GM23248 (cell line): ENCODE results near the gene RIBC2. TPM values are rescaled to one million over a fixed set of nuclear protein-coding genes. Genes with fewer than 3 reads are reported as not detected.

Experiments
- DNase-seq: peaks from one replicate; pipeline ENCODE4 v3.0.0-alpha.2; 2015
- H2AFZ ChIP-seq: fragments of 200-600 bp; sonication (generic); 2 replicates; pipeline ENCODE4 v1.6.1; 2016; ENCODE audit warnings: antibody characterized with exemption
- H3F3A ChIP-seq: fragments of 200-600 bp; sonication (generic); 2 replicates; pipeline ENCODE4 v1.6.1; 2016; ENCODE audit warnings: mild to moderate bottlenecking, antibody characterized with exemption, mixed run types; ENCODE audit not compliant: insufficient read depth
- H3K27ac ChIP-seq: fragments of 200-600 bp; sonication (generic); 2 replicates; pipeline ENCODE4 v1.5.1; 2016; ENCODE audit warnings: mild to moderate bottlenecking
- H3K27me3 ChIP-seq: fragments of 200-600 bp; sonication (generic); replicated peaks from 2 replicates; pipeline ENCODE4 v1.6.1; 2016; ENCODE audit warnings: mild to moderate bottlenecking; ENCODE audit not compliant: insufficient read depth
- H3K36me3 ChIP-seq: fragments of 200-600 bp; sonication (generic); 2 replicates; pipeline ENCODE4 v1.6.1; 2016; ENCODE audit warnings: low read depth, mild to moderate bottlenecking
- H3K4me1 ChIP-seq: fragments of 200-600 bp; sonication (generic); 2 replicates; pipeline ENCODE4 v1.6.1; 2016; ENCODE audit warnings: mild to moderate bottlenecking; ENCODE audit not compliant: insufficient read depth
- H3K4me2 ChIP-seq: fragments of 200-600 bp; sonication (generic); one replicate; pipeline ENCODE4 v1.6.1; 2016; ENCODE audit warnings: mild to moderate bottlenecking; ENCODE audit not compliant: unreplicated experiment
- H3K4me3 ChIP-seq: fragments of 200-600 bp; sonication (generic); 2 replicates; pipeline ENCODE4 v1.5.1; 2016; ENCODE audit warnings: mild to moderate bottlenecking
- H3K79me2 ChIP-seq: fragments of 200-600 bp; sonication (generic); 2 replicates; pipeline ENCODE4 v1.6.1; 2016; ENCODE audit warnings: mild to moderate bottlenecking; ENCODE audit not compliant: insufficient read depth
- H3K9ac ChIP-seq: fragments of 200-600 bp; sonication (generic); 2 replicates; pipeline ENCODE4 v1.6.1; 2016; ENCODE audit warnings: mild to moderate bottlenecking
- H3K9me2 ChIP-seq: fragments of 200-600 bp; sonication (generic); 2 replicates; pipeline ENCODE4 v1.6.1; 2016; ENCODE audit warnings: mixed run types, mild to moderate bottlenecking, moderate library complexity; ENCODE audit not compliant: insufficient read depth
- H3K9me3 ChIP-seq: fragments of 200-600 bp; sonication (generic); one replicate; pipeline ENCODE4 v1.6.1; 2017; ENCODE audit warnings: low read depth
- H4K20me1 ChIP-seq: fragments of 200-600 bp; sonication (generic); 2 replicates; pipeline ENCODE4 v1.6.0; 2016; ENCODE audit not compliant: insufficient read depth
- EZH2 ChIP-seq: fragments of 200-600 bp; sonication (generic); IDR thresholded peaks from 2 replicates; pipeline ENCODE4 v1.6.1; 2018; ENCODE audit warnings: antibody characterized with exemption, mild to moderate bottlenecking; ENCODE audit not compliant: insufficient read depth, poor library complexity, severe bottlenecking
- EZH2phosphoT487 ChIP-seq: fragments of 200-600 bp; sonication (generic); IDR thresholded peaks from 2 replicates; pipeline ENCODE4 v1.6.1; 2018; ENCODE audit warnings: antibody characterized with exemption, moderate library complexity, mild to moderate bottlenecking, low read depth; ENCODE audit not compliant: insufficient read depth
- WGBS, 2 experiments: methylation state at CpG; one replicate each; pipeline ENCODE4 v1.1.6; 2015 to 2017; ENCODE audit warnings: low lambda C conversion rate in 2 of 2, low coverage in 1 of 2; ENCODE audit errors: missing lambda C conversion rate in 2 of 2; 5-methylcytosine and 5-hydroxymethylcytosine counted together
- in situ Hi-C: fragments of 300-500 bp; cut with MboI; formaldehyde crosslinking; loops from 2 replicates; pipeline ENCODE4 v1.15.0; 2020
- polyA plus RNA-seq: library from polyadenylated mRNA; unstranded; fragments of >200 nt; fragmentation: Nextera tagmentation; extraction: Ambion mirVana; gene quantifications from 2 replicates; pipeline ENCODE4 v1.2.1, GENCODE V29; 2016
- total RNA-seq: library from RNA; depleted of rRNA; stranded (reverse); fragments of >200 nt; shearing (Covaris generic); gene quantifications from 2 replicates; pipeline ENCODE4 v1.2.3, GENCODE V29; 2014

Gene RIBC2
- total and polyA plus RNA-seq, 2 experiments from 2014 or later = 0.32 to 1.3 TPM

DNA sequence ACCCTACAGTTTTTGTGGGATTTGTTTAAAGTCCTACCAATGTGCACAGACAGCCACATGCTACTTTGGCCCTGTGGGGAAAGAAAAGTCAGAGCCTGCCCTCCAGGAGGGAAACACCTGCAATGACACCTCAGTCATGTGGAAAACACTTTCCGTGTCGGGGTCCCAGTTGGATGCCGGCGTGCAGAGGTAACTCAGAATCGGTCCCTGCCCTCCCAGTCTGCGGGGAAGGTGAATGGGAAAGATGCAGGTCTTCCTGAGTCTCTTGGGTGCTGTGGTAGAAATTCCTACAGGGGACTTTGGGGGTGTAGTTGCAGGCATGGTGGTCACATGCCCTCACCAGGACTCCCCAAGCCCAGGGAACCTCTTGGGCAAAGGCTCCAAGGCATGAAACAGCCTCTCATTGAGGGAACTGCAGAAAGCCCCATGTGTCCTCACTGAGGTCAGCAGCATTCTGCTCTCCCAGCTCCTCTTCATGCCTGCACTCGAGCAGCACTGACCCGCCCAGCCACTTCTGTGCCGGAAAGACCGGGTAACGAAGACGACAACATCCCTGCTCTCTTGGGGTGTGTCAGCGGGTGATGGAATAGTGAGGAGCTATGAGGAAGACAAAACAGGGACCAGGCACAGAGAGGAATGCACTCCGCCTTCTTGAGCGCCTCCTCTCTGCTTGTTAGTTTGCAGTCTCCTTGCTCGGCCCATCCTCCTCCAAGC is 4.7 kb downstream of the RIBC2 start:
- no peaks in the 10 kb centered on the region for H3K9me2 ChIP-seq
- no peaks in the 10 kb centered on the region for H4K20me1 ChIP-seq
- TF ChIP-seq EZH2phosphoT487 (no peak), EZH2 (no peak)
- in situ Hi-C loops = no loop called here
- H3K36me3 ChIP-seq = no peaks in the 10 kb centered on the region
- no peaks in the 10 kb centered on the region for H3F3A ChIP-seq
- H2AFZ ChIP-seq = no peak overlapping the region
- no peak overlapping the region for H3K27ac ChIP-seq
- H3K79me2 ChIP-seq = no peaks in the 10 kb centered on the region
- no peaks in the 10 kb centered on the region for H3K27me3 ChIP-seq
- no peak for DNase-seq
- H3K4me1 ChIP-seq = no peaks in the 10 kb centered on the region
- H3K9ac ChIP-seq = no peak overlapping the region
- no peak overlapping the region for H3K4me3 ChIP-seq
- no peak overlapping the region for H3K4me2 ChIP-seq
- no peaks in the 10 kb centered on the region for H3K9me3 ChIP-seq
- 97 to 98% methylated on average over 16 of the region's 16 CpGs for WGBS, 2 experiments

DNA sequence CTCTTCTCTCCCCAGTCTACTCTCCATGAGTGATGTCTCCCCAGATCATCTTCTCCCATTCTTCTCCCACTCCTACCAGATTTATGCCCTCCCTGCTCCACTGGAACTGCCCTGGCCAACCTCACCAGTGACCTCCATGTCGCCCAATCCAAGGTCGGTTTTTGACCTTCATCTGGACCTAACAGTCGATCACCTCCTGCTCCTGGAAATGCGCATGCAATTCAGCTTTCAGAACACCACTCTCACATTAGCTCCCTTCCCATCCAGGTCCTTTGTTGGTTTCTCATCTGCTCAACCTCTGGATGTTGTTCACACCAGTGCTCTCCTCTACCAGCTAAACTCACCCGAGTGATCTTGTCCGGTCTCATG is 5.3 kb downstream of the RIBC2 start:
- Histone ChIP-seq H3K4me1 (no peaks in the 10 kb centered on the region), H3K4me3 (no peak overlapping the region), H3K9ac (no peak overlapping the region), H3K27ac (no peak overlapping the region), H3K9me2 (no peaks in the 10 kb centered on the region), H3K79me2 (no peaks in the 10 kb centered on the region), H4K20me1 (no peaks in the 10 kb centered on the region), H3K36me3 (no peaks in the 10 kb centered on the region), H3K4me2 (no peak overlapping the region), H3K9me3 (no peaks in the 10 kb centered on the region), H3F3A (no peaks in the 10 kb centered on the region), H3K27me3 (no peaks in the 10 kb centered on the region), H2AFZ (no peak overlapping the region)
- TF ChIP-seq EZH2phosphoT487 (no peak), EZH2 (no peak)
- DNase-seq = no peak
- WGBS, 2 experiments = 91 to 95% methylated on average over 6 of the region's 6 CpGs
- in situ Hi-C loops = no loop called here

DNA sequence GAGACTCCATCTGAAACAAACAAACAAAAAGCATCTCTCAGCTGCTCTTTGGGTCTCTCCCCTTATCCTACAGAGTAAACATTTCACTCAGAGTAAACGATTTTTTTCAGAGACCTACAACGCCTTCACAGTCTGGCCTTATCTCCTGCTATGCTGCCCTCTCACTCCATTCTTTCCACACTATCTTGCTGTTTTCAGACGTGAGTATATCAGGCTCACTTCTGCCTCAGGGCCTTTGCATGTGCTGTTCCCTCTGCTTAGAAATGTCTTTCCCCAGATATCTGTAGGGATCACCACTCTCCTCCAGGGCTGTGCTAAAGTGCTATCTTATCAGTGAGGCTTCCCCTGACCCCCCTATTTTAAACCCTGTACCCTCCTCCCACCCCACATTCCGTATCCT is 6.5 kb downstream of the RIBC2 start:
- no peaks in the 10 kb centered on the region for H3K36me3 ChIP-seq
- no peaks in the 10 kb centered on the region for H3K27me3 ChIP-seq
- no peaks in the 10 kb centered on the region for H3F3A ChIP-seq
- no peak for DNase-seq
- no peak for TF ChIP-seq EZH2phosphoT487
- TF ChIP-seq EZH2 = no peak
- WGBS, 2 experiments = 98 to 100% methylated on average over 4 of the region's 4 CpGs
- H3K27ac ChIP-seq = no peak overlapping the region
- in situ Hi-C loops = loop anchor here (10.0 kb wide), 1 partner anchor 135 kb away; the partner anchor contains the start of gene UPK3A
- no peaks in the 10 kb centered on the region for H3K4me1 ChIP-seq
- no peaks in the 10 kb centered on the region for H4K20me1 ChIP-seq
- H3K9ac ChIP-seq = no peak overlapping the region
- no peak overlapping the region for H3K4me2 ChIP-seq
- H3K9me2 ChIP-seq = no peaks in the 10 kb centered on the region
- H3K9me3 ChIP-seq = no peaks in the 10 kb centered on the region
- no peak overlapping the region for H3K4me3 ChIP-seq
- H2AFZ ChIP-seq = no peak overlapping the region
- H3K79me2 ChIP-seq = no peaks in the 10 kb centered on the region

DNA sequence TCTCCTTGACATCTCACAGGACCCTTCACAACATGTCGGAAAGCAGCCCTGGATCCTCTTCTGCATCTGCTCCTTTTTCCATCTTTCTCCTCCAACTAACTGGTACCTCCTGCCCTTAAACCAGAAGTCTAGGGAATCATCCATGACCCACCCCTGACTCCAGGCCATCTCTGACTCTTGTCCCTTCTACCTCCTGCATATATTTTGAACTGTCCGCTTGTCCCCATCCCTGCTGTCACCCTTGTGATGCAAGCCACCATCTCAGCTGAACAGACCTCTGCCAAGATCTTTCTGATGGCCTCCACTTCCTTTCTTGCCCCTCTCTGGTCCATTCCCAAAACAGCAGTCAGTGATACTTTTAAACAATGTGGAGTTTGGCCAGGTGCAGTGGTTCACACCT is 7.0 kb downstream of the RIBC2 start:
- H3K4me2 ChIP-seq = no peak overlapping the region
- H3K79me2 ChIP-seq = no peaks in the 10 kb centered on the region
- in situ Hi-C loops = loop anchor here (10.0 kb wide), 1 partner anchor 136 kb away; the partner anchor contains the start of gene UPK3A
- no peaks in the 10 kb centered on the region for H4K20me1 ChIP-seq
- no peaks in the 10 kb centered on the region for H3K36me3 ChIP-seq
- H3K9me2 ChIP-seq = no peaks in the 10 kb centered on the region
- H3K27me3 ChIP-seq = no peaks in the 10 kb centered on the region
- WGBS, 2 experiments = 96 to 100% methylated on average over 2 of the region's 2 CpGs
- H3K4me1 ChIP-seq = no peaks in the 10 kb centered on the region
- no peak for DNase-seq
- H3K9ac ChIP-seq = no peak overlapping the region
- H3K9me3 ChIP-seq = no peaks in the 10 kb centered on the region
- TF ChIP-seq EZH2phosphoT487 = no peak
- no peak for TF ChIP-seq EZH2
- no peak overlapping the region for H2AFZ ChIP-seq
- no peak overlapping the region for H3K27ac ChIP-seq
- no peaks in the 10 kb centered on the region for H3F3A ChIP-seq
- H3K4me3 ChIP-seq = no peak overlapping the region
